ENCODE results near the gene PSTPIP2. TPM values are rescaled to one million over a fixed set of nuclear protein-coding genes. Genes with fewer than 3 reads are reported as not detected.
A peak's percentile ranks its signal among the peaks of the same experiment; 100 is the strongest.

Gene PSTPIP2
- total and polyA plus RNA-seq, 9 of the 15 experiments (the other 6 are each of a cell fraction or from before 2014, with no cell fraction given) = 14.0 to 45.7 (median 27.1) TPM

DNA sequence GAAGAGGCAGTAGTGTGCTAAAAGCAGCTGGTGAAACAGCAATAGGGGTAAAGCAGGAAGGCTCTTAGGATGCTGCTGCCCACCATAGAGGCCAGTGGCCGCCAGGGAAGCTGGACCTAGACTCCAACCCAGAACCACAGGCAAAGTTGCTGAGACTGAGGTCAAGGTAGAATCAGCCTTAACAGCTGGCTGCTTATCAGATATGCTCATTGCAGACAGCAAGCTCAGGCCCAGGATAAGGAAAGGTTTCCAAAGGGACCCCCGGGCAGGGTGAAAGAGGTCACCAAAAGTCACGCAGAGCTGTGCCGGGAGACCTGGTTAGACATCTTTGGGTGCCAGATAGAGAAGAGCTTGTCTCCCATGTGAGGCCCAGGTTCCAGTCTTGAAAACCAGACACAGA, 62.0 kb downstream of the PSTPIP2 start (continued):
- TF ChIP-seq ZHX1 (conservative IDR thresholded peaks at IDR 0.05; ENCODE audit: low read length) = no peak
- peak; percentile 66 for TF ChIP-seq TEAD4 (IDR thresholded peaks at IDR 0.05; ENCODE audit: low read length)
- TF ChIP-seq TEAD4 (CRISPR knock-in tag; IDR thresholded peaks at IDR 0.05; ENCODE audit: borderline replicate concordance) = no peak
- no peak for TF ChIP-seq ZNF395 (CRISPR knock-in tag; IDR thresholded peaks at IDR 0.05)
- TF ChIP-seq ZNF3 (CRISPR knock-in tag; IDR thresholded peaks at IDR 0.05) = no peak
- TF ChIP-seq, protein P1, sequence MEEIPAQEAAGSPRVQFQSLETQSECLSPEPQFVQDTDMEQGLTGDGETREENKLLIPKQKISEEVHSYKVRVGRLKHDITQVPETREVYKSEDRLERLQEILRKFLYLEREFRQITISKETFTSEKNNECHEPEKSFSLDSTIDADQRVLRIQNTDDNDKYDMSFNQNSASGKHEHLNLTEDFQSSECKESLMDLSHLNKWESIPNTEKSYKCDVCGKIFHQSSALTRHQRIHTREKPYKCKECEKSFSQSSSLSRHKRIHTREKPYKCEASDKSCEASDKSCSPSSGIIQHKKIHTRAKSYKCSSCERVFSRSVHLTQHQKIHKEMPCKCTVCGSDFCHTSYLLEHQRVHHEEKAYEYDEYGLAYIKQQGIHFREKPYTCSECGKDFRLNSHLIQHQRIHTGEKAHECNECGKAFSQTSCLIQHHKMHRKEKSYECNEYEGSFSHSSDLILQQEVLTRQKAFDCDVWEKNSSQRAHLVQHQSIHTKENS (CRISPR knock-in tag; IDR thresholded peaks at IDR 0.05) = no peak
- no peak for TF ChIP-seq ZNF232 (CRISPR knock-in tag; IDR thresholded peaks at IDR 0.05)
- no peak for TF ChIP-seq FOXJ3 (CRISPR knock-in tag; IDR thresholded peaks at IDR 0.05)
- TF ChIP-seq TCF7 (IDR thresholded peaks at IDR 0.05; ENCODE audit: borderline replicate concordance) = no peak
- TF ChIP-seq NFRKB (IDR thresholded peaks at IDR 0.05; ENCODE audit: low read depth) = no peak
- no peak for TF ChIP-seq ARID4B (CRISPR knock-in tag; IDR thresholded peaks at IDR 0.05)
- no peak for TF ChIP-seq RAD51 (IDR thresholded peaks at IDR 0.05; ENCODE audit: borderline replicate concordance, low read depth)
- no peak for TF ChIP-seq NFATC3 (IDR thresholded peaks at IDR 0.05)
- peak; percentile 63 for TF ChIP-seq TCF3 (CRISPR knock-in tag; IDR thresholded peaks at IDR 0.05)
- TF ChIP-seq RB1 (IDR thresholded peaks at IDR 0.05; ENCODE audit: low read depth) = no peak
- no peak for TF ChIP-seq ZNF133 (CRISPR knock-in tag; IDR thresholded peaks at IDR 0.05)
- TF ChIP-seq, protein P2, sequence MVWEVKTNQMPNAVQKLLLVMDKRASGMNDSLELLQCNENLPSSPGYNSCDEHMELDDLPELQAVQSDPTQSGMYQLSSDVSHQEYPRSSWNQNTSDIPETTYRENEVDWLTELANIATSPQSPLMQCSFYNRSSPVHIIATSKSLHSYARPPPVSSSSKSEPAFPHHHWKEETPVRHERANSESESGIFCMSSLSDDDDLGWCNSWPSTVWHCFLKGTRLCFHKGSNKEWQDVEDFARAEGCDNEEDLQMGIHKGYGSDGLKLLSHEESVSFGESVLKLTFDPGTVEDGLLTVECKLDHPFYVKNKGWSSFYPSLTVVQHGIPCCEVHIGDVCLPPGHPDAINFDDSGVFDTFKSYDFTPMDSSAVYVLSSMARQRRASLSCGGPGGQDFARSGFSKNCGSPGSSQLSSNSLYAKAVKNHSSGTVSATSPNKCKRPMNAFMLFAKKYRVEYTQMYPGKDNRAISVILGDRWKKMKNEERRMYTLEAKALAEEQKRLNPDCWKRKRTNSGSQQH (CRISPR knock-in tag; IDR thresholded peaks at IDR 0.05) = no peak
- no peak for TF ChIP-seq CBX5 (IDR thresholded peaks at IDR 0.05; ENCODE audit: borderline replicate concordance, low read depth)
- TF ChIP-seq ZNF76 (CRISPR knock-in tag; IDR thresholded peaks at IDR 0.05; ENCODE audit: borderline replicate concordance) = no peak
- TF ChIP-seq NR3C1 (CRISPR knock-in tag; IDR thresholded peaks at IDR 0.05) = no peak
